HEK293 (cell line): Measurements from ENCODE around the gene ADRA1B.
A peak's percentile ranks its signal among the peaks of the same experiment; 100 is the strongest.

Experiments used
- CTCF ChIA-PET: fragments of 350-600 bp; formaldehyde crosslinking; extraction: SDS; loops from one replicate; lab custom pipeline; 2021; ENCODE audit warnings: antibody characterized with exemption; lab: Yijun Ruan, JAX
- POLR2A ChIA-PET: fragments of 300-600 bp; formaldehyde crosslinking; extraction: SDS; loops from one replicate; lab custom pipeline; 2020; ENCODE audit warnings: antibody characterized with exemption, inconsistent platforms; lab: Yijun Ruan, JAX
- H3K27ac ChIP-seq: fragments of 200-500 bp; sonication (Bioruptor generic); 2 replicates; pipeline ENCODE4 v1.5.1; 2014; ENCODE audit warnings: low read depth, low read length, control low read depth, inconsistent platforms; ENCODE audit errors: extremely low read depth
- H3K36me3 ChIP-seq, 2 experiments: fragments of 200-500 bp in 1 of 2; sonication (Bioruptor generic) in 1 of 2; 1 replicate in 1 of 2; 2 replicates in 1 of 2; pipeline ENCODE4 v1.5.1; 2014 to 2017; ENCODE audit warnings: inconsistent platforms in 2 of 2, low read length in 2 of 2; ENCODE audit not compliant: control insufficient read depth in 2 of 2, insufficient read depth in 1 of 2
- H3K4me1 ChIP-seq: fragments of 200-500 bp; sonication (Bioruptor generic); 2 replicates; pipeline ENCODE4 v1.5.1; 2014; ENCODE audit warnings: mild to moderate bottlenecking, low read length, inconsistent platforms; ENCODE audit not compliant: control insufficient read depth, insufficient read depth
- H3K4me3 ChIP-seq: 2 replicates; pipeline ENCODE4 v1.5.1; 2011; ENCODE audit warnings: low read depth, mild to moderate bottlenecking, control low read depth, low read length, moderate library complexity
- H3K9me3 ChIP-seq: fragments of 200-500 bp; sonication (Bioruptor generic); 2 replicates; pipeline ENCODE4 v1.5.1; 2014; ENCODE audit warnings: low read depth, low read length, inconsistent platforms; ENCODE audit not compliant: control insufficient read depth, insufficient read depth
- HIC1 ChIP-seq: fragments of 450-650 bp; formaldehyde crosslinking; IDR thresholded peaks from 2 replicates; pipeline ENCODE4 v1.5.1; 2016; ENCODE audit warnings: missing biosample characterization, missing genetic modification characterization
- IKZF3 ChIP-seq: fragments of 450-650 bp; IDR thresholded peaks from 2 replicates; pipeline ENCODE4 v1.5.0; 2018; ENCODE audit warnings: missing biosample characterization, mild to moderate bottlenecking, missing genetic modification characterization, moderate library complexity
- KLF1 ChIP-seq: fragments of 450-650 bp; formaldehyde crosslinking; IDR thresholded peaks from 2 replicates; pipeline ENCODE4 v1.5.1; 2016; ENCODE audit warnings: missing biosample characterization, missing genetic modification characterization
- KLF17 ChIP-seq: fragments of 450-650 bp; formaldehyde crosslinking; IDR thresholded peaks from 2 replicates; pipeline ENCODE4 v1.5.1; 2016; ENCODE audit warnings: missing biosample characterization, missing genetic modification characterization
- MYNN ChIP-seq: fragments of 450-650 bp; formaldehyde crosslinking; IDR thresholded peaks from 2 replicates; pipeline ENCODE4 v1.5.1; 2016; ENCODE audit warnings: missing biosample characterization, missing genetic modification characterization, borderline replicate concordance
- PRDM10 ChIP-seq: fragments of 450-650 bp; formaldehyde crosslinking; IDR thresholded peaks from 2 replicates; pipeline ENCODE4 v1.5.1; 2016; ENCODE audit warnings: missing biosample characterization, missing genetic modification characterization
- YY1 ChIP-seq: fragments of 450-650 bp; formaldehyde crosslinking; IDR thresholded peaks from 2 replicates; pipeline ENCODE4 v1.5.1; 2018; ENCODE audit warnings: missing biosample characterization, missing genetic modification characterization
- YY2 ChIP-seq: fragments of 450-650 bp; formaldehyde crosslinking; IDR thresholded peaks from 2 replicates; pipeline ENCODE4 v1.5.1; 2016; ENCODE audit warnings: missing biosample characterization, missing genetic modification characterization
- ZNF202 ChIP-seq: fragments of 450-650 bp; formaldehyde crosslinking; IDR thresholded peaks from 2 replicates; pipeline ENCODE4 v1.5.1; 2016; ENCODE audit warnings: missing biosample characterization, missing genetic modification characterization, borderline replicate concordance
- ZNF561 ChIP-seq: fragments of 450-650 bp; IDR thresholded peaks from 2 replicates; pipeline ENCODE4 v1.5.1; 2018; ENCODE audit warnings: missing biosample characterization, missing genetic modification characterization, borderline replicate concordance
- ZNF571 ChIP-seq: fragments of 450-650 bp; formaldehyde crosslinking; IDR thresholded peaks from 2 replicates; pipeline ENCODE4 v1.5.0; 2017; ENCODE audit warnings: missing biosample characterization, missing genetic modification characterization
- ZNF596 ChIP-seq: fragments of 450-650 bp; IDR thresholded peaks from 2 replicates; pipeline ENCODE4 v1.5.0; 2018; ENCODE audit warnings: missing biosample characterization, mild to moderate bottlenecking, missing genetic modification characterization, moderate library complexity
- ZNF600 ChIP-seq: fragments of 450-650 bp; formaldehyde crosslinking; IDR thresholded peaks from 2 replicates; pipeline ENCODE4 v1.5.1; 2016; ENCODE audit warnings: missing biosample characterization, missing genetic modification characterization
- ZNF629 ChIP-seq: fragments of 450-650 bp; formaldehyde crosslinking; IDR thresholded peaks from 2 replicates; pipeline ENCODE4 v1.5.1; 2017; ENCODE audit warnings: missing biosample characterization, missing genetic modification characterization
- ZNF660 ChIP-seq: fragments of 450-650 bp; IDR thresholded peaks from 2 replicates; pipeline ENCODE4 v1.5.1; 2018; ENCODE audit warnings: missing biosample characterization, mild to moderate bottlenecking, missing genetic modification characterization
- ZNF707 ChIP-seq: fragments of 450-650 bp; formaldehyde crosslinking; IDR thresholded peaks from 2 replicates; pipeline ENCODE4 v1.5.1; 2016; ENCODE audit warnings: missing biosample characterization, missing genetic modification characterization
- ZNF777 ChIP-seq: fragments of 450-650 bp; formaldehyde crosslinking; IDR thresholded peaks from 2 replicates; pipeline ENCODE4 v1.5.1; 2017; ENCODE audit warnings: missing biosample characterization, missing genetic modification characterization, borderline replicate concordance
- ZNF830 ChIP-seq: fragments of 450-650 bp; IDR thresholded peaks from 2 replicates; pipeline ENCODE4 v1.5.0; 2018; ENCODE audit warnings: missing biosample characterization, missing genetic modification characterization, low read depth, mild to moderate bottlenecking, moderate library complexity
- ZNF837 ChIP-seq: fragments of 450-650 bp; formaldehyde crosslinking; IDR thresholded peaks from 2 replicates; pipeline ENCODE4 v1.5.1; 2016; ENCODE audit warnings: missing biosample characterization, missing genetic modification characterization

ADRA1B gene

GRCh38 chr5:159905496-159905895, 10.8 kb upstream of the ADRA1B start (continued):
- TF ChIP-seq PRDM10 (0 out of 2 replicates have a peak, but pooled peaks have one; percentile 12), ZNF629 (no peak), YY2 (tag by site-specific recombination) (no peak), ZNF571 (tag by site-specific recombination) (no peak), ZNF837 (tag by site-specific recombination) (no peak), ZNF777 (tag by site-specific recombination) (no peak), HIC1 (tag by site-specific recombination) (0 out of 2 replicates have a peak, but pooled peaks have one; percentile 41), KLF1 (tag by site-specific recombination) (0 out of 2 replicates have a peak, but pooled peaks have one; percentile 29), MYNN (no peak), KLF17 (tag by site-specific recombination) (0 out of 2 replicates have a peak, but pooled peaks have one; percentile 43), ZNF707 (tag by site-specific recombination) (no peak), YY1 (tag by site-specific recombination) (no peak)

GRCh38 chr5:159906463-159906862, 9.8 kb upstream of the ADRA1B start:
- Histone ChIP-seq H3K4me3 (no peak overlapping the region), H3K4me1 (peaks cover 30% of the 10 kb centered on the region), H3K36me3 (no peaks in the 10 kb centered on the region), H3K9me3 (no peaks in the 10 kb centered on the region), H3K27ac (no peak overlapping the region)
- POLR2A ChIA-PET = interaction anchor here (0.6 to 1.5 kb wide), 2 partner anchors 28 to 465 kb away, joined by 3 to 4 read pairs; no protein-coding TSS in a partner anchor
- CTCF ChIA-PET = interaction anchor here (0.6 to 0.8 kb wide), 3 partner anchors 67 to 390 kb away, joined by 3 read pairs; no protein-coding TSS in a partner anchor
- TF ChIP-seq ZNF660 (no peak), ZNF596 (tag by site-specific recombination) (no peak), HIC1 (tag by site-specific recombination) (no peak)

- CTCF ChIA-PET = interaction anchor here (0.7 to 1.8 kb wide), 4 partner anchors 80 to 462 kb away, joined by 3 to 6 read pairs (median 4); no protein-coding TSS in a partner anchor
- H3K9me3 ChIP-seq = no peaks in the 10 kb centered on the region
- POLR2A ChIA-PET = interaction anchor here (0.6 to 1.5 kb wide), 2 partner anchors 29 to 466 kb away, joined by 3 to 4 read pairs; no protein-coding TSS in a partner anchor
- H3K4me1 ChIP-seq = peaks cover 30% of the 10 kb centered on the region
- H3K27ac ChIP-seq = no peak overlapping the region
- H3K4me3 ChIP-seq = no peak overlapping the region
- H3K36me3 ChIP-seq = no peaks in the 10 kb centered on the region
- TF ChIP-seq IKZF3 (no peak), ZNF202 (tag by site-specific recombination) (no peak), ZNF600 (tag by site-specific recombination) (no peak), PRDM10 (no peak), ZNF561 (tag by site-specific recombination) (no peak), ZNF830 (no peak)
Observed at GRCh38 chr5:159906943-159907342, 9.3 kb upstream of the ADRA1B start.
